Ovary (tissue), 3 donors: ENCODE measurements around the gene ANKRD44.

Experiments
- CTCF ChIP-seq, 3 donors: fragments of 450-650 bp in 2 of 3; fragments of 200-600 bp in 1 of 3; IDR thresholded peaks; one replicate each; pipeline versions ENCODE4 v1.5.1 to v1.8.0; 2016 to 2022; ENCODE audit warnings: antibody characterized with exemption in 3 of 3, mild to moderate bottlenecking in 1 of 3
- EP300 ChIP-seq: sonication (generic); formaldehyde crosslinking; IDR thresholded peaks from one replicate; pipeline ENCODE4 v1.6.1; 2017; ENCODE audit warnings: antibody characterized with exemption
- POLR2A ChIP-seq: fragments of 450-650 bp; IDR thresholded peaks from one replicate; pipeline ENCODE4 v1.6.1; 2017; ENCODE audit warnings: antibody characterized with exemption, mild to moderate bottlenecking, moderate library complexity
- donor health status: DM: no; HTN: no; CAD: no.

GRCh38 chr2:197080578-197081216, 229.9 kb downstream of the ANKRD44 start:
- TF ChIP-seq POLR2A (no peak), CTCF (IDR thresholded peaks at IDR 0.05) (no peak), EP300 (no peak)
